ENCODE results near the gene RGL2.

GRCh38 chr6:33251395-33252012 is 47.2 kb downstream of the RGL2 start:
- no peak for TF ChIP-seq ZBTB33 (IDR thresholded peaks at IDR 0.05; ENCODE audit: borderline replicate concordance, low read depth)
- no peak for TF ChIP-seq CTCF (IDR thresholded peaks at IDR 0.05)
- no peak for TF ChIP-seq TAF1 (IDR thresholded peaks at IDR 0.05; ENCODE audit: borderline replicate concordance, low read depth, low read length)
- TF ChIP-seq RFX5 (IDR thresholded peaks at IDR 0.05; ENCODE audit: low read length) = no peak
- TF ChIP-seq EP300 (IDR thresholded peaks at IDR 0.05; ENCODE audit: borderline replicate concordance in 1 of 2, low read depth in 1 of 2, low read length in 1 of 2) = no peak
- TF ChIP-seq MAX (IDR thresholded peaks at IDR 0.05; ENCODE audit: low read depth) = no peak
